Vagina (tissue), 2 donors: ENCODE data around the gene SPART. TPM values are rescaled to one million over a fixed set of nuclear protein-coding genes. Genes with fewer than 3 reads are reported as not detected.

Source experiments
- DNase-seq, 2 donors: peaks; one replicate each; pipeline ENCODE4 v3.0.0-alpha.2; 2017; ENCODE audit errors: extremely low spot score in 2 of 2
- H3K27ac ChIP-seq: fragments of 200-600 bp; sonication (generic); one replicate; pipeline ENCODE4 v1.5.1; 2019
- H3K27me3 ChIP-seq: fragments of 200-600 bp; sonication (generic); one replicate; pipeline ENCODE4 v1.5.1; 2019
- H3K36me3 ChIP-seq, 2 donors: fragments of 200-600 bp; sonication (generic); one replicate each; pipeline ENCODE4 v1.5.1; 2017 to 2019
- H3K4me1 ChIP-seq: fragments of 200-600 bp; sonication (generic); one replicate; pipeline ENCODE4 v1.5.1; 2019
- H3K4me3 ChIP-seq, 2 donors: fragments of 200-600 bp; sonication (generic); 1 replicate in 1 of 2; 2 replicates in 1 of 2; pipeline ENCODE4 v1.5.1; 2016 to 2019
- H3K9me3 ChIP-seq: fragments of 200-600 bp; sonication (generic); one replicate; pipeline ENCODE4 v1.5.1; 2019
- POLR2A ChIP-seq, 2 donors: fragments of 450-650 bp; IDR thresholded peaks; one replicate each; pipeline ENCODE4 v1.6.1; 2017; ENCODE audit warnings: antibody characterized with exemption in 2 of 2, mild to moderate bottlenecking in 2 of 2, moderate library complexity in 2 of 2
- POLR2AphosphoS5 ChIP-seq, 2 donors: sonication (generic); formaldehyde crosslinking; IDR thresholded peaks; one replicate each; pipeline ENCODE4 v1.9.0; 2017; ENCODE audit warnings: antibody characterized with exemption in 2 of 2, mild to moderate bottlenecking in 2 of 2, low read depth in 1 of 2; ENCODE audit not compliant: insufficient read depth in 1 of 2
- intact Hi-C: fragments of 100-400 bp; cut with DNase I; formaldehyde crosslinking; loops from one replicate; pipeline ENCODE4 v1.15.1; 2023
- total RNA-seq: library from RNA; depleted of rRNA; stranded (reverse); fragments of >200 nt; gene quantifications from one replicate; pipeline ENCODE4 v1.2.3, GENCODE V29; 2016
- TF ChIP-seq, protein P1 (sequence below), 3 experiments: fragments of 450-650 bp in 2 of 3; fragments of 200-600 bp in 1 of 3; sonication (generic) in 1 of 3; IDR thresholded peaks; one replicate each; pipeline ENCODE4 v1.5.1; 2017 to 2019; ENCODE audit warnings: antibody characterized with exemption in 3 of 3, mild to moderate bottlenecking in 2 of 3, moderate library complexity in 2 of 3

The SPART gene
- total RNA-seq, 1 donor from 2014 or later, result 63.8 TPM

DNA sequence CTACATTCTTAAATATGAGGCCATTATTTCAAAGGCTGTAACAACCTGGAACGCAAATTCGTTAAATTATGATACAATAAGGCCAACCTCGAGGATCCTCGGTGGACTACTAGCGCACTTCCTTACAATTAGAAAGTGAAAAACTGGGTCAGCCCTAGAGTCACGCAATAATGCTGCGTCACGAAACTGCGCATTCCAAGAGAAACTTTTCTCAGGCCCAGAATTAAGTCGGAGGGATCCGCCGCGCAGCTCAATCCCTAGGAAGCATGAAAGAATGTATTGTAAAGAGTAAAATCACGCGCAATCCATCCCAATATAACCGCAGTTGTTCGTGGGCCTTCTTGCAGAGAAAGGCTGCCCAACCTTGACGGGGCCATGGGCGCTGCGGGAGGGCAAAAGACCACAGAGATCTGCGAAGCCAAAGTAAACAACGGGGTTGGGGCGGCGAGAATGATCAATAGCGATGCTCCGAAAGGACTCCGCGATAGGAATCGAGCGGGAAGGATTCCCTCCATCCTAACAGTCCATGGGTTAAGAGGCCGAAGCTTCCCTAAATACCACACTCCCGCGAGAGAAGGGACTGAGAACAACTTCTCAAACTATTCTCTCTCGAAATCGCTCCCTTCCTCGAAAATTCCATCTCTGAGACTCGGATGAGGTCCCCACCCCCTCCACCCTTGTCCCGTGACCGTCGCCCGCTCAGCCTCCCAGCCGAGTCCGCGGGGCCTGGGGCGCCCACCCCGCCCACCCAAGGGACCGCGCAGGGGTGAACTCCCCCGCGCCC lies 564 bp downstream of the SPART start:
- Histone ChIP-seq H3K4me1 (peaks cover 30% of the 10 kb centered on the region), H3K27ac (peak overlapping the region; percentile 98), H3K4me3 (peak overlapping the region; percentile 66 to 74), H3K9me3 (no peaks in the 10 kb centered on the region), H3K27me3 (no peaks in the 10 kb centered on the region), H3K36me3 (no peaks in the 10 kb centered on the region)
- TF ChIP-seq POLR2A (IDR thresholded peaks at IDR 0.05) (peak in 1 of 2 donors; percentile 67), POLR2AphosphoS5 (IDR thresholded peaks at IDR 0.05; ENCODE audit: insufficient read depth in 1 of 2, low read depth in 1 of 2) (peak; percentile 77 to 90)
- TF ChIP-seq, protein P1, sequence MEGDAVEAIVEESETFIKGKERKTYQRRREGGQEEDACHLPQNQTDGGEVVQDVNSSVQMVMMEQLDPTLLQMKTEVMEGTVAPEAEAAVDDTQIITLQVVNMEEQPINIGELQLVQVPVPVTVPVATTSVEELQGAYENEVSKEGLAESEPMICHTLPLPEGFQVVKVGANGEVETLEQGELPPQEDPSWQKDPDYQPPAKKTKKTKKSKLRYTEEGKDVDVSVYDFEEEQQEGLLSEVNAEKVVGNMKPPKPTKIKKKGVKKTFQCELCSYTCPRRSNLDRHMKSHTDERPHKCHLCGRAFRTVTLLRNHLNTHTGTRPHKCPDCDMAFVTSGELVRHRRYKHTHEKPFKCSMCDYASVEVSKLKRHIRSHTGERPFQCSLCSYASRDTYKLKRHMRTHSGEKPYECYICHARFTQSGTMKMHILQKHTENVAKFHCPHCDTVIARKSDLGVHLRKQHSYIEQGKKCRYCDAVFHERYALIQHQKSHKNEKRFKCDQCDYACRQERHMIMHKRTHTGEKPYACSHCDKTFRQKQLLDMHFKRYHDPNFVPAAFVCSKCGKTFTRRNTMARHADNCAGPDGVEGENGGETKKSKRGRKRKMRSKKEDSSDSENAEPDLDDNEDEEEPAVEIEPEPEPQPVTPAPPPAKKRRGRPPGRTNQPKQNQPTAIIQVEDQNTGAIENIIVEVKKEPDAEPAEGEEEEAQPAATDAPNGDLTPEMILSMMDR (IDR thresholded peaks at IDR 0.05), result no peak
- intact Hi-C loops, result loop anchor here (10.0 kb wide), 1 partner anchor 51 kb away; the partner anchor contains the start of gene CCDC169
- DNase-seq, result no peak

DNA sequence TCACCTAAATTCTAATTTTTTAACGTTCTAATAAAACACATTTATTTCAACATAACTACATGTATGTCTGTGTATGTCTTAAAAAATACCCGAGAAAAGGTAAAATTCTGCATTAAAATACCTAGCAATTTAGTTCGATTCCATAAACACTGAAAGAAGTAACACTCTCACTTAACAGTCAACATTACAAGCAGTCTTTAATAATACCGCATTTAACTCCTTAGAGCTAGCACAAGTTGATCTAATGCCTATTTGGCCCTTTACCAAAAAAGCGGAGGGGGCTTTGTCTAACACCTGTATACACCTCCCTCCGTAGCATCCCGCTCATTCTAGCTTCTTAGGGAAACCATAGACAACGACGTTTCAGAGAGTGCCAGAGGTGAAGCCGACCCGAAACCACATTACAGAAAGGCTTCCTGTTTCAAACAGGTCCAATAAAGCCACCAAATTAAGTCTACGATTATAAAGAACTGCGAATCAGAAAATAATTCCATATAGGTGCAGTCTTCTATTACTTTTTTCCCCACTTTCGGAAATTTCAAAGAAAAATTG lies 1.2 kb downstream of the SPART start:
- no peaks in the 10 kb centered on the region for H3K27me3 ChIP-seq
- no peak for TF ChIP-seq POLR2A (IDR thresholded peaks at IDR 0.05)
- no peak for TF ChIP-seq POLR2AphosphoS5 (IDR thresholded peaks at IDR 0.05; ENCODE audit: insufficient read depth in 1 of 2, low read depth in 1 of 2)
- TF ChIP-seq, protein P1 (IDR thresholded peaks at IDR 0.05), result no peak
- peak overlapping the region; percentile 98 for H3K27ac ChIP-seq
- H3K36me3 ChIP-seq, result no peaks in the 10 kb centered on the region
- H3K9me3 ChIP-seq, result no peaks in the 10 kb centered on the region
- intact Hi-C loops, result loop anchor here (10.0 kb wide), 1 partner anchor 50 kb away; the partner anchor contains the start of gene CCDC169
- H3K4me1 ChIP-seq, result peaks cover 32% of the 10 kb centered on the region
- no peak for DNase-seq
- peak overlapping the region; percentile 66 to 74 for H3K4me3 ChIP-seq

DNA sequence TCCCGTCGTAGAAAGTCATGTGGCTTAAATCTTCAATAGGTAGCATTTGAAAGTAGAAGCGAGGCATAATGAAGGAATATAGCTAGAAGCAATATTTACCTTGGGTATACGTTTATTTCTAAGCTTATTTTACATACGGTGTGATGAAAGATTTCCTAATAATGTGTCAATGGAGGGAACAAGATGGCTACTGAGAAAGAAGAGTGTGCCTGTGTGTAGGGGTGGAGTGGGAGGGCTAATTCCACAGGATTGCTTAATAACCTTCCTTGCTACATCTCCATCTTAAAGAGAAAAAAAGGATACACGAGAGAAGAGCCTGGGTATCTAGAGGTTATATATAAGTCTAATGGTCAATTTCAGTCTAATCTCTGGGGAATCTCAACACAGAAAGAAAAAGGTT lies 2.0 kb downstream of the SPART start:
- Histone ChIP-seq H3K36me3 (no peaks in the 10 kb centered on the region), H3K4me1 (peaks cover 37% of the 10 kb centered on the region)
- intact Hi-C loops, result loop anchor here (10.0 kb wide), 1 partner anchor 49 kb away; the partner anchor contains the start of gene CCDC169

DNA sequence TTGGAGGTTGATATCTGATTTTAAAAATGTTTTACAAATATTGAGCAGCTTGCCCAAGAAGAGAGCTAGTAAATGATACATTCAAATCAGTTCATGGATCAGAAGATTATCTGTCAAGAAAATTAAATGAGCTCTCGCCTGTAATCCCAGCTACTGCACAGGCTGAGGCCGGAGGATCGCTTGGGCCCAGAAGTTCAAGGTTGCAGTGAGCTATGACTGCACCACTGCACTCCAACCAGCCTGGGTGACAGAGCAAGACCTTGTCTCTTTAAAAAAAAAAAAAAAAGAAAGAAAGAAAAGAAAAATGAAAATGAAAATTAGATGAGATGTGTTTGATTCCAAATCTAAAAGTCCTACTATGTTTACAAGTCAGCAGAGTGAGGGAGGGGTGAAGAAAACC lies 2.4 kb downstream of the SPART start:
- DNase-seq, result no peak
- Histone ChIP-seq H3K36me3 (no peaks in the 10 kb centered on the region), H3K9me3 (no peaks in the 10 kb centered on the region), H3K4me1 (peaks cover 37% of the 10 kb centered on the region), H3K4me3 (peak overlapping the region; percentile 66 to 74), H3K27me3 (no peaks in the 10 kb centered on the region), H3K27ac (peak overlapping the region; percentile 98)
- intact Hi-C loops, result loop anchor here (10.0 kb wide), 1 partner anchor 49 kb away; the partner anchor contains the start of gene CCDC169
- TF ChIP-seq, protein P1 (IDR thresholded peaks at IDR 0.05), result no peak
- TF ChIP-seq POLR2AphosphoS5 (IDR thresholded peaks at IDR 0.05; ENCODE audit: insufficient read depth in 1 of 2, low read depth in 1 of 2), result no peak
- no peak for TF ChIP-seq POLR2A (IDR thresholded peaks at IDR 0.05)

More for the DNA sequence above, 2.0 kb downstream of the SPART start:
- H3K4me3 ChIP-seq, result peak overlapping the region; percentile 66 to 74
- H3K27ac ChIP-seq, result peak overlapping the region; percentile 98
- no peak for TF ChIP-seq POLR2A (IDR thresholded peaks at IDR 0.05)
- TF ChIP-seq, protein P1 (IDR thresholded peaks at IDR 0.05), result no peak
- no peak for TF ChIP-seq POLR2AphosphoS5 (IDR thresholded peaks at IDR 0.05; ENCODE audit: insufficient read depth in 1 of 2, low read depth in 1 of 2)
- H3K27me3 ChIP-seq, result no peaks in the 10 kb centered on the region
- DNase-seq, result no peak
- H3K9me3 ChIP-seq, result no peaks in the 10 kb centered on the region
